ENCODE data around the gene PRAME.
"Not testable (repeated sequence)": the region's sequence is repeated elsewhere in the genome, so short reads cannot be mapped to it uniquely, and the experiment has no call there.

GRCh38 chr22:22509912-22510311 lies 49.2 kb downstream of the PRAME start:
- not testable (repeated sequence) for TF ChIP-seq EZH2phosphoT487 (IDR thresholded peaks at IDR 0.05; ENCODE audit: borderline replicate concordance, low read length); CTCF (conservative IDR thresholded peaks at IDR 0.05; ENCODE audit: low read depth, low read length)
